Activated naive CD8-positive, alpha-beta T cell treated with anti-CD3 and anti-CD28 coated beads, Interleukin-2, amount 10 ng/mL, durations not matched to agents 7 days and 5 days (primary cell): ENCODE results near the gene FHIT. TPM values are rescaled to one million over a fixed set of nuclear protein-coding genes. Genes with fewer than 3 reads are reported as not detected.

Experiments
- ATAC-seq: fragments of 150-1000 bp; cut with Tn5 transposase; one replicate; pipeline ENCODE4 v1.10.0; 2021; ENCODE audit warnings: low read depth, moderate library complexity
- POLR2A ChIA-PET: fragments of 350-600 bp; sonication (Branson Sonifier 250); formaldehyde crosslinking; loops from one replicate; lab custom pipeline; 2021; ENCODE audit warnings: antibody characterized with exemption; lab: Charles Lee
- DNase-seq: peaks from one replicate; pipeline ENCODE4 v3.0.0; 2021
- H3K27ac Mint-ChIP-seq: one replicate; pipeline ENCODE4 v1.8.0; 2022; ENCODE audit warnings: mild to moderate bottlenecking, mixed read lengths
- H3K27me3 Mint-ChIP-seq: one replicate; pipeline ENCODE4 v1.8.0; 2022; ENCODE audit warnings: mild to moderate bottlenecking, moderate library complexity, mixed read lengths
- H3K36me3 Mint-ChIP-seq: one replicate; pipeline ENCODE4 v1.8.0; 2021; ENCODE audit warnings: mild to moderate bottlenecking, mixed read lengths
- H3K4me1 Mint-ChIP-seq: one replicate; pipeline ENCODE4 v1.8.0; 2021; ENCODE audit warnings: mixed read lengths
- H3K4me3 Mint-ChIP-seq: one replicate; pipeline ENCODE4 v1.8.0; 2022; ENCODE audit warnings: mild to moderate bottlenecking, moderate library complexity, mixed read lengths
- H3K9me3 Mint-ChIP-seq: one replicate; pipeline ENCODE4 v1.8.0; 2021; ENCODE audit warnings: mixed read lengths
- total RNA-seq, 2 experiments: library from RNA; stranded (reverse); gene quantifications; one replicate each; pipeline ENCODE4 v1.2.3, GENCODE V29; 2021

FHIT gene
- total RNA-seq, 2 experiments from 2014 or later: 3.7 to 5.8 TPM

DNA sequence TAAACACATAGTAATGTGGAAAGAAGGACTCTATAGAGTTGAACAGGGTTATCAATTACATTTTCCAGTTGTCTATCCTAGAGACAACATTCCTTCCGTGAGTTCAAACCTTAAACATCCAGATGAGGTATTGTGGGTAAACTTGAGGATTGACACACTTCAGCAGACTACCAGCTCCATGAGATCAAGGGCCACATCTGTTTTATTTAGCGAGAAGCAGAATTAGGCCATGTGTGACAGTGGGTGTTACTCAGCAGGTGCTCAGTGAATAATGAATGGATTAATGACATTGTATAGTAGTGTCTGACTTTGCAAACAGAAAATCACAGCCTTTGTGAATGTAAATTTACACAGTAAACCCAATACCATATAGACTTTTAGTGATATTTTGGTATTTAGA lies 1260.3 kb downstream of the FHIT start:
- H3K4me1 Mint-ChIP-seq: peaks cover 17% of the 10 kb centered on the region
- H3K27ac Mint-ChIP-seq: no peak overlapping the region
- peaks cover 1% of the 10 kb centered on the region for H3K9me3 Mint-ChIP-seq
- ATAC-seq: no peak
- no peak for DNase-seq
- H3K27me3 Mint-ChIP-seq: no peaks in the 10 kb centered on the region
- H3K36me3 Mint-ChIP-seq: peaks cover 6% of the 10 kb centered on the region
- no peak overlapping the region for H3K4me3 Mint-ChIP-seq
- POLR2A ChIA-PET: no interaction called here

DNA sequence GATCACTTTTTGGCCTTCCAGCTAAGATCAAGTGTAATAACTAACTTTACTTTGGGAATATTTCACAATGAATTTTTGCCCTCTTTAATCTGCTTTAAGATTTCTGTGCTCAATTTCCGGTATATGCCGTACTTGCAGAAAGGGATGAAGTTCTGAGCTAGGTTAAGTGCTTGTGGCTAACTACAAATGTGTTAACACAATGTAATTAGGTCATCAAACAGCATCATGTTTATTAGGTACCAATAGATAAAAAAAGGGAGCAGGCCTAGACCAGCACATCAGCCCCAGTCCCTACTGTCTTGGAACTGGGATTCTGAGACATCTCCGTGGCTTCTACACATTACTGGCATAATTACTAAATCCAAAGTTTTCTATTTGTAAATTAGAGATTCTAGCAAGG lies 1268.7 kb downstream of the FHIT start:
- Mint-ChIP-seq H3K4me3 (no peak overlapping the region), H3K27ac (no peak overlapping the region), H3K27me3 (no peaks in the 10 kb centered on the region), H3K4me1 (peaks cover 23% of the 10 kb centered on the region), H3K36me3 (peaks cover 6% of the 10 kb centered on the region), H3K9me3 (peaks cover 4% of the 10 kb centered on the region)
- POLR2A ChIA-PET: no interaction called here
- ATAC-seq (no peak), DNase-seq (no peak)

DNA sequence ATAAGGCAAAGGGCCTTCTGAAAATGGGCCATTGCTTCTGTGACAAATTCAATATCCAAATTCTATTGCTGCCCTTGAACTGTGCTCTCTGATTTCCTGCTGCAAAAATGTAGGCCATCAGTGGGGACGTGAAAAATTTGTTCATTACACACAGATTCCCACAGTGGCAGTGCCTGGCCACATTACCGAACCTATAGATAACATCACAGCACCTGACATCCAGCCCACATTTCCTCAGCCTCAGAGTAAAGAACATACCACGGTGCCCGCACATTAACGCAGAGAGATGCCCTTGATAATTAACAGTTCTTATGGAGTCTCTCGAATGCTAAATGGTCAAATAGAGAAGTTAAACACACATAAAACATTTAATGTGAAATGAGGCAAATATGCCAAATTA lies 1269.9 kb downstream of the FHIT start:
- Mint-ChIP-seq H3K27ac (no peak overlapping the region), H3K27me3 (no peaks in the 10 kb centered on the region), H3K36me3 (peaks cover 6% of the 10 kb centered on the region), H3K4me1 (peaks cover 23% of the 10 kb centered on the region), H3K4me3 (no peak overlapping the region), H3K9me3 (peaks cover 4% of the 10 kb centered on the region)
- POLR2A ChIA-PET: no interaction called here
- ATAC-seq (no peak), DNase-seq (no peak)

DNA sequence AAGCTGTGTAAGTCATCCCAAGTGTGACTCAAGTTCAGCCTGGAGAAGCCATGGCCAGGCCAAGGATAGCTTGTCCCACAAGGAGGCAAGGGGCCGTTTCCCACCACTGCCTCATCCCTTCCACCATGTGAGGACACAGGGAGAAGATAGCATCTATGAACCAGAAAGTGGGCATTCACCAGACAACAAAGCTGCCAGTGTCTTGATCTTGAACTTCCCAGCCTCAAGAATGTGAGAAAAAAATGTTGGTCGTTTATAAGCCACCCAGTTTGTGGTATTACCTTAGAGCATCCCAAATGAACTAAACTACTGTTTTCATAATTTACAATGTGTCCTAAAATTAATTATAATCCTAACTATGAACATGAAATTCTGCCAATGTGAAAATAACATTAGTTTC lies 1270.7 kb downstream of the FHIT start:
- POLR2A ChIA-PET: no interaction called here
- no peak overlapping the region for H3K4me3 Mint-ChIP-seq

DNA sequence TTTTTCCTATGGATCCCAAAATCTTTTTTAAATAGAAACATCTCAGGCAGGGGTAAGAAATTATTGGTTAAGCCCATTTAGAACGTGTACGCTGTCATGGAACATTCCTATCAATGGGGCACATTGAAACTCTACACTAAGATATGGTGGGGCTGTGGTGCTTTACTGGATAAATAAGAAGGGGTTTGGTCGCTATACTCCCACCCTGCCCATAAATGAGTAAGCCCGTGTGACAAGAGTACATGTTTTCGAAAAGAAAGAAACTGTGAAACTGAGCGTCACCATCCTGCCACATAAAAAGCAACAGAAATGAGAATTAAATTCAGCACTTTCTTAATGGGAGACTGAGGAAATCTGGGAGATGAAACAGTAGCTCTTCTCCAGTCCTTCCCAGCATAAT lies 1271.7 kb downstream of the FHIT start:
- POLR2A ChIA-PET: no interaction called here
- H3K27ac Mint-ChIP-seq: no peak overlapping the region
- peaks cover 4% of the 10 kb centered on the region for H3K36me3 Mint-ChIP-seq
- H3K9me3 Mint-ChIP-seq: peaks cover 2% of the 10 kb centered on the region
- H3K4me1 Mint-ChIP-seq: peaks cover 18% of the 10 kb centered on the region
- no peak for DNase-seq
- no peak overlapping the region for H3K4me3 Mint-ChIP-seq
- H3K27me3 Mint-ChIP-seq: no peaks in the 10 kb centered on the region
- ATAC-seq: no peak

More for the DNA sequence above, 1270.7 kb downstream of the FHIT start:
- ATAC-seq (no peak), DNase-seq (no peak)
- Mint-ChIP-seq H3K27me3 (no peaks in the 10 kb centered on the region), H3K27ac (no peak overlapping the region), H3K36me3 (peaks cover 3% of the 10 kb centered on the region), H3K4me1 (peaks cover 19% of the 10 kb centered on the region), H3K9me3 (peaks cover 4% of the 10 kb centered on the region)

DNA sequence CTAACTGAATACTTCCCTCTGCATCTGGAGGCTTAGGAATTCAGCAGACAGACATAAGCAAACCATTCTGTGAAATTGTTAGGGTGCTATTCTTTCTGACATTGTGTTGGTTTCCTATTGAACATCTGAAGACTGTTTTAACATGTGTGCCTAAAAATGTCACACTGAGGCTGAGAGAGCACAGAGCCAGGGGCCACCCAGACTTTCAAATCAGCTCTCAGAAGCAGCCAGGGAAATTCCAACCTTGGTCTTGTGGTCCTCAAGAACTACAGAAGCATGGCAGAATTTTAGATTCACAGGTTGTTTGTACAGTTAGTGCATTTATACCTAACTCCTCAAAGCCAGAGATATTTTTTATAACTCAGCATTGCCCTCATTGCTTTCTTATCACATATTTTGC lies 1272.3 kb downstream of the FHIT start:
- H3K27ac Mint-ChIP-seq: no peak overlapping the region
- no peak overlapping the region for H3K4me3 Mint-ChIP-seq
- peaks cover 5% of the 10 kb centered on the region for H3K36me3 Mint-ChIP-seq
- POLR2A ChIA-PET: no interaction called here
- H3K27me3 Mint-ChIP-seq: no peaks in the 10 kb centered on the region
- H3K9me3 Mint-ChIP-seq: peaks cover 3% of the 10 kb centered on the region
- DNase-seq (no peak), ATAC-seq (no peak)
- H3K4me1 Mint-ChIP-seq: peaks cover 18% of the 10 kb centered on the region

DNA sequence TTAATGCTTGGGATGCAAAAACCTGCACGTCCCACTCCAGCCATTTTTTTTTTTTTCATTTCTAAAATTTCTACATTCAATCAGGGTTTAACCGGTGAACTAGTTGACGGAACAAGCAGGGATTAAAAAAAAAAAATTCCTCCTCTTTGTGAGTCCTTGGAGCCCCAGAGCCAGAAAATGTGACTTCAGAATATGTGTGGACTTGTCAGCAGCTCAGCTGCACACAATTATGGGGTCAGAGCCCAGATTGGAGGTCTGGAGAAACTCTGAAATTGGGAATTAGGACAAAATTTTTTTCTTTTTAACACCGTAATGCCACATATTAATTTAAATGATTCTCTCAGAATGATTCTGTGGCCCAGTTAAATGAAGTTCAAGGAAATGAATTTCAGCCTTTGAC lies 1280.5 kb downstream of the FHIT start:
- H3K27ac Mint-ChIP-seq: no peak overlapping the region
- H3K9me3 Mint-ChIP-seq: peaks cover 14% of the 10 kb centered on the region
- H3K4me1 Mint-ChIP-seq: no peaks in the 10 kb centered on the region
- no peaks in the 10 kb centered on the region for H3K27me3 Mint-ChIP-seq
- no peak overlapping the region for H3K4me3 Mint-ChIP-seq
- POLR2A ChIA-PET: no interaction called here
- DNase-seq (no peak), ATAC-seq (no peak)
- peaks cover 13% of the 10 kb centered on the region for H3K36me3 Mint-ChIP-seq

DNA sequence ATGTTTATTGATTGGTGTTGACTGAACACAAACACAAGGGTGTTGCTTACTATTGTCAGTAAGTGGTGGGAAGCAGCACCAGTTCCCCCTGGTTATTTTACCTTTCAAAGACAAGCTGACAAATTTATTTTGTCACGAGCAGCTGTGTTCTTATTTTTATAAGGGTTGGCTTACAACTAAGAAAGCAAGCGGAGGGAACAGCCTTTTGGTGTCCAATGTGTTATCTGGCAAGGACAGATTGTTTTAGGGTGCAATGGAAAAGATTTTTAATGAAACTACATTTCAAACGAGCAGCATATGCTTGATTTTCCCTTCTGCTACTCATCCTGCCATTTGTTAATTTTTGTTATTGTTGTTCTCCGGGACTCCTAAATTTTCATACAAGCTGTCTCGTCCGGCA lies 1280.9 kb downstream of the FHIT start:
- POLR2A ChIA-PET: no interaction called here
- no peak for DNase-seq
- Mint-ChIP-seq H3K4me3 (no peak overlapping the region), H3K27me3 (no peaks in the 10 kb centered on the region), H3K36me3 (peaks cover 13% of the 10 kb centered on the region), H3K4me1 (no peaks in the 10 kb centered on the region), H3K27ac (no peak overlapping the region), H3K9me3 (peaks cover 14% of the 10 kb centered on the region)
- no peak for ATAC-seq

DNA sequence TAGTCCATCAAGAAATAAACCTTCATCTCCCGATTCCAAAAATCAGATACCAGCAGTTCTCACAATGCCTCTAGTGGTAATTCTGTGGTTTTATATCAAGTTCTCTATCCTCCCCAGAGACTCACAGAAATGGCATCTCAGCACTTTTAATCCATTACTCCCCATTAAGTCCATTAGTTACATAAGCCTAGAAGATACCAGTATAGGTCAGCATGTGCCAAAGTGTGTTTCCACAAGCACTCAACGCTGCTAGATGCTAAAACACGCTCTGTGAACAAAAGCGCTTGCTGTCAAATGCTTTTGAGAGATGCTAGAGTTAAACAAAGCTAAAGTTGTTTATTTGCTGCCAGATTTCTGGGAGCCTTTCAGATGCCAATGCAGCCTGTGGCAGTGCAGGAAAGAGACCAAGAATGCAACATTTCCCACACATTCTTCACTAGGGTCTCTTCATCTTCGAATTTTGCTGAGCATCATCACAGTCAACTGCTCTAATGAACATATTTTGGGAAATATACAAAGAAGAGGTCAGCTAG lies 1282.7 kb downstream of the FHIT start:
- H3K9me3 Mint-ChIP-seq: peaks cover 11% of the 10 kb centered on the region
- DNase-seq (no peak), ATAC-seq (no peak)
- no peak overlapping the region for H3K4me3 Mint-ChIP-seq
- no peaks in the 10 kb centered on the region for H3K27me3 Mint-ChIP-seq
- POLR2A ChIA-PET: no interaction called here
- no peaks in the 10 kb centered on the region for H3K4me1 Mint-ChIP-seq
- H3K36me3 Mint-ChIP-seq: peaks cover 8% of the 10 kb centered on the region
- no peak overlapping the region for H3K27ac Mint-ChIP-seq

DNA sequence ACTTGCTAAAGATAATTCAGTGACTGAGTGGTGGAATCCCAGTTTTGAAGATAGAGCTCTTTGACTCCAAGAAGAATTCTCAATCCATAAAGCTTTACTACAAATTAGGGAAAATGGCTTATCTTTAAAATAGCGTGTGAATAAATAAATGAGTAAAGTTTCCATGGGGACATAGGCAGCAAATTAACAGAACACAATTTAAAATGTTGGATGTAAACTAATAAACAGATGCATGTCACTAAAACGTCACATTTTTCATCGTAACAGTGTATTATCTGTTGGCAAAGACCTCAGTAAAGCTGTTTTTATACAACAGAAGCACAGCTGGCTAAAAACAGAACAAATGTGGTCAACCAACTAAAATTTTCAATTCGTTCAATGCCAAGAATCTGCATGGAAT lies 1287.6 kb downstream of the FHIT start:
- DNase-seq: no peak
- ATAC-seq: no peak
- peaks cover 8% of the 10 kb centered on the region for H3K36me3 Mint-ChIP-seq
- peaks cover 18% of the 10 kb centered on the region for H3K9me3 Mint-ChIP-seq
- no peaks in the 10 kb centered on the region for H3K27me3 Mint-ChIP-seq
- peaks cover 2% of the 10 kb centered on the region for H3K4me1 Mint-ChIP-seq
- no peak overlapping the region for H3K4me3 Mint-ChIP-seq
- POLR2A ChIA-PET: no interaction called here
- no peak overlapping the region for H3K27ac Mint-ChIP-seq

DNA sequence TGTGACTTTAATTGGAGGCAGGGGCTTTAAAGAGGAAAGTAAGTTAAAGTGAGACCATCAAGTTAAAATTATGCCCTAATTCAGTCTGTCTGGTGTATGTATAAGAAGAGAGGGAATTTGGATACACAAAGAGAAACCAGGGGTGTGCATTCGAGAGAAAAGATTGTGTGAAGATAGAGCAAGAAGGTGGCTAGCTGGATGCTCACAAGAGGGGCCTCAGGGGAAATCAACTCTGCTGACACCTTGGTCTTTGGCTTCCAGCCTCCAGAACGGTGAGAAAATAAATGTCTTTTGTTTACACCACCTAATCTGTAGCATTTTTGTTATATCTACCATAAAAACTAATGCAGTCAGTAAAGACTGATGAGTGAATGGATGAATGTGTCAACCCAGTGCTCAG lies 1294.1 kb downstream of the FHIT start:
- POLR2A ChIA-PET: no interaction called here
- Mint-ChIP-seq H3K27ac (no peak overlapping the region), H3K4me3 (no peak overlapping the region), H3K36me3 (peaks cover 22% of the 10 kb centered on the region), H3K9me3 (peaks cover 32% of the 10 kb centered on the region), H3K4me1 (peaks cover 2% of the 10 kb centered on the region), H3K27me3 (no peaks in the 10 kb centered on the region)
- DNase-seq: no peak
- no peak for ATAC-seq

DNA sequence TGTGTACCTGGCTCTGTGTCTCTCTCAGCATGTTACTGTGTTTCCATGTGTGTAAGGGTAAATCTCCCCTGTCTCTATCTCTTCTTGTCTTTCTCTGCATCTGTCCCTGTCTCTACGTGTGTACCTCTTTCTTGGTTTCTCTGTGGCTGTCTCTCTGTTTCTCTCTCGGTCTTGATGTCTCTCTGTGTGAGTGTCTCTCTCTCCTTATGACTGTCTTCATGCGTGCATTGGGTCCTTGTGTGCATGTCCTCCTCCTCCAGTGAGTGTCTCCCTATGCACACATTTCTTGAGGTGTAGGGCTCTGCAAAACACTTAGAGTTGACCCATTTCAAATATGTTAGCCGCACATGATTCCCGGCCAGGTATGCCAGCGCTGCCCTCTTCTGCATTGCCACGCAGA lies 1298.1 kb downstream of the FHIT start:
- Mint-ChIP-seq H3K27me3 (no peaks in the 10 kb centered on the region), H3K4me1 (no peaks in the 10 kb centered on the region), H3K27ac (no peak overlapping the region), H3K4me3 (no peak overlapping the region), H3K9me3 (peaks cover 19% of the 10 kb centered on the region), H3K36me3 (peaks cover 12% of the 10 kb centered on the region)
- DNase-seq (no peak), ATAC-seq (no peak)
- POLR2A ChIA-PET: no interaction called here

DNA sequence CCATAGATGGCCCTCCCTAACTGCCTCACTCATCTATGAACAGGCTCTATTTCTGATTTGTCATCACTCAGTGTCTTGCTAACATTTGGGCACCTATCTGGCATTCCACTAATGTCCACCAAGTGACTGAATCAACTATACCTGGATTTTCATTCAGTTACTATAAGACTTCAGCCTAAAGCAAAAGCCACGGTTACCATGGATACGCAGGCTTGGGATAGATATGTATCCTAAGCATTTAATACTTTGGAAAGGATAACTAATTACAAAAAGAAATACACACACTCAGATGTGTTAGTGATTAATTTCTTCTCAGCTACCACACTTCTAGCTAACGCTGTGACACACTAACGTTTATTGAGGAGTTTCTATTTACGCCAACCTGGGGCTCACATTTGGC lies 1301.9 kb downstream of the FHIT start:
- ATAC-seq (no peak), DNase-seq (no peak)
- no peaks in the 10 kb centered on the region for H3K27me3 Mint-ChIP-seq
- H3K4me3 Mint-ChIP-seq: no peak overlapping the region
- peaks cover 13% of the 10 kb centered on the region for H3K9me3 Mint-ChIP-seq
- H3K36me3 Mint-ChIP-seq: peaks cover 5% of the 10 kb centered on the region
- POLR2A ChIA-PET: no interaction called here
- no peaks in the 10 kb centered on the region for H3K4me1 Mint-ChIP-seq
- no peak overlapping the region for H3K27ac Mint-ChIP-seq

DNA sequence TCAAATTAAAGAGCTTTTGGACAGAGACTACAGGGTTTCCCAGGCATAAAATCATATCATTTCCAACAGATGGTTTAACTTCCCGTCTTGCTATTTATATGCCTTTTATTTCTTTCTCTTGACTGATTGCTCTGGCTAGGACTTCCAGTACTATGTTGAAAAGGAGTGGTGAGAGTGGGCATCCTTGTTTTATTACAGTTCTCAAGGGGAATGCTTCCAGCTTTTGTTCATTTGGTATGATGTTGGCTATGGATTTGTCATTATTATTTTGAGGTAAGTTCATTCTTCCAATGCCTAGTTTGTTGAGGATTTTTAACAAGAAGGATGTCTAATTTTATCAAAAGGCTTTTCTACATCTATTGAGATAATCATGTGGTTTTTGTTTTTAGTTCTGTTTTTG lies 1304.9 kb downstream of the FHIT start:
- peaks cover 1% of the 10 kb centered on the region for H3K36me3 Mint-ChIP-seq
- no peak overlapping the region for H3K4me3 Mint-ChIP-seq
- H3K4me1 Mint-ChIP-seq: no peaks in the 10 kb centered on the region
- H3K9me3 Mint-ChIP-seq: peaks cover 5% of the 10 kb centered on the region
- POLR2A ChIA-PET: no interaction called here
- no peak overlapping the region for H3K27ac Mint-ChIP-seq
- ATAC-seq (no peak), DNase-seq (no peak)
- no peaks in the 10 kb centered on the region for H3K27me3 Mint-ChIP-seq

DNA sequence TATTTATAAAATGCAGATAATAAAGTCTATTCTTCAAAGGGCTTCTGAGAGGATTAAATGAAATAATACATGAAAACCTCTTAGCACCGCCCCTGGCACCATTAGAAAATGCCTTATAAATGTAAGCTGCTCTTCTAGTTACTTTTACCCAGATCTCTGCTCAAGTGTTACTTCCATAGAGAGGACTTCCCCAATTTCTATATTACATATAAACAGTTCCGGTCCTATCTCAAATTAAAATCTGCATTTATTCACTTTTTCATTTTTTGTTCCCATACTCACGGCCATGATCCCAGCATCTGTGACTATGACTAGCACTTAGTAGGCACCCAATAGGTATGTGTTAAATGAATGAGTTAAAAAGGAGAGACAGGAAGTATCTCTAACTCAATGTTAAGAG lies 1310.5 kb downstream of the FHIT start:
- H3K36me3 Mint-ChIP-seq: no peaks in the 10 kb centered on the region
- H3K4me3 Mint-ChIP-seq: no peak overlapping the region
- peaks cover 5% of the 10 kb centered on the region for H3K4me1 Mint-ChIP-seq
- DNase-seq (no peak), ATAC-seq (no peak)
- peaks cover 2% of the 10 kb centered on the region for H3K9me3 Mint-ChIP-seq
- no peaks in the 10 kb centered on the region for H3K27me3 Mint-ChIP-seq
- H3K27ac Mint-ChIP-seq: no peak overlapping the region
- POLR2A ChIA-PET: no interaction called here
